MCF 10A (cell line): ENCODE measurements around the gene SHQ1. TPM values are rescaled to one million over a fixed set of nuclear protein-coding genes. Genes with fewer than 3 reads are reported as not detected.
A peak's percentile ranks its signal among the peaks of the same experiment; 100 is the strongest.

Source experiments
- BruUV-seq: library from RNA; stranded (reverse); fragments of 400-500 nt; replicated peaks from 2 replicates; lab custom pipeline; 2021; lab: Mats Ljungman, UMichigan
- CTCF ChIA-PET: fragments of 300-600 bp; sonication (Branson Sonifier 250); formaldehyde crosslinking; extraction: SDS; loops from one replicate; lab custom pipeline; 2021; ENCODE audit warnings: antibody characterized with exemption, inconsistent platforms; lab: Yijun Ruan, JAX
- POLR2A ChIA-PET: fragments of 300-600, 350-650 bp; sonication (Branson Sonifier 250); formaldehyde crosslinking; extraction: SDS; loops from one replicate; lab custom pipeline; 2020; ENCODE audit warnings: antibody characterized with exemption, inconsistent platforms; lab: Yijun Ruan, JAX
- DNase-seq: peaks from one replicate; pipeline ENCODE4 v3.0.0-alpha.2; 2018; ENCODE audit not compliant: unreplicated experiment
- H3K27ac Mint-ChIP-seq: one replicate; pipeline ENCODE4 v1.8.0; 2022; ENCODE audit warnings: mild to moderate bottlenecking, low read depth, mixed read lengths; ENCODE audit not compliant: unreplicated experiment
- H3K27me3 Mint-ChIP-seq: one replicate; pipeline ENCODE4 v1.8.0; 2022; ENCODE audit warnings: mixed read lengths; ENCODE audit not compliant: insufficient read depth, unreplicated experiment
- H3K36me3 Mint-ChIP-seq: one replicate; pipeline ENCODE4 v1.8.0; 2022; ENCODE audit warnings: mild to moderate bottlenecking, moderate library complexity, mixed read lengths; ENCODE audit not compliant: insufficient read depth, unreplicated experiment
- H3K4me1 Mint-ChIP-seq: one replicate; pipeline ENCODE4 v1.8.0; 2022; ENCODE audit warnings: mixed read lengths; ENCODE audit not compliant: insufficient read depth, unreplicated experiment
- H3K4me3 Mint-ChIP-seq: one replicate; pipeline ENCODE4 v1.8.0; 2022; ENCODE audit warnings: mild to moderate bottlenecking, moderate library complexity, mixed read lengths; ENCODE audit not compliant: unreplicated experiment
- H3K9me3 Mint-ChIP-seq: one replicate; pipeline ENCODE4 v1.8.0; 2022; ENCODE audit warnings: mixed read lengths; ENCODE audit not compliant: unreplicated experiment
- intact Hi-C: fragments of 100-400 bp; cut with micrococcal nuclease; formaldehyde crosslinking; loops from 2 replicates; pipeline ENCODE4 v1.14.1; 2022
- total RNA-seq: library from RNA; stranded (reverse); gene quantifications from 2 replicates; pipeline ENCODE4 v1.2.3, GENCODE V29; 2022
- TF ChIP-seq, protein P1 (sequence below): fragments of 200-600 bp; IDR thresholded peaks from one replicate; pipeline ENCODE4 v1.8.0; 2022; ENCODE audit warnings: antibody characterized with exemption, mild to moderate bottlenecking; ENCODE audit not compliant: unreplicated experiment

Gene SHQ1
- total RNA-seq, 1 experiment from 2014 or later = 17.4 TPM

DNA sequence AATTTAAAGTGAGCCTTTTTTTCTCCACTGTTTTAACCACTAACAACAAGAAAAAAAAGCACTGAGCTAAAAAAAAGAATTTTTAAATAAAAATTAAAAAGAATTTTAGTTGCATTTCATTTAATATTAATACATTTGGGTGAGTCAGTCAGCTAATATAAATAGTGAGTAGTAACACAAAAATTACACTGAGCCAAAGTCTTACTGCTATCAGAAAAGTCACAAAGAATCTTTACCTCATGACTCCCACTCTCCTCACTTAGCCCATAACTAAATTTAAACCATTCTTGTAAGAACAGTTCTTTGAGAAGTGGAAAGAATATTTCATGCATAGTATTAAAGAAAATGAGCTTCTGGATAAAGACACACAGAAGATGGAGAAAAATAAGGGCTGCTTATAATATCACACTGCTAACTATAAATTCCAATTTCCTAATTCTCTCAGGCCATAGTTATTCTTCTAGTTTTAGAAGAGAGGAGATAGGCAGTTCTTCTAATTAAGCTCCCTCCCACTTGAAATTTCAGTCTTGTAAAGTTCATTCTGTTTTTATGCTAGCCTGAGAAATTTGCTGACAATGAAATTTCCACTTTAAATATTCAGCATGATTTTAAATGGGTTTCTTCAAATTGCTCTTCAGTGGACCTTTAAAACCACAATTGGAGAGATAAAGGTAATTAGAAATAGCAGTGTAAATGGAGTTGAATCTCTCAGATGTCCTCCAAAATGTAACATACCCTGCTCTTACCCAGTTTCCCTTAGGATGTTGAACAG lies 17.6 kb downstream of the SHQ1 start:
- no peaks in the 10 kb centered on the region for H3K9me3 Mint-ChIP-seq
- no peak overlapping the region for H3K27ac Mint-ChIP-seq
- H3K27me3 Mint-ChIP-seq = no peaks in the 10 kb centered on the region
- peaks cover 31% of the 10 kb centered on the region for H3K36me3 Mint-ChIP-seq
- no peaks in the 10 kb centered on the region for H3K4me1 Mint-ChIP-seq
- TF ChIP-seq, protein P1, sequence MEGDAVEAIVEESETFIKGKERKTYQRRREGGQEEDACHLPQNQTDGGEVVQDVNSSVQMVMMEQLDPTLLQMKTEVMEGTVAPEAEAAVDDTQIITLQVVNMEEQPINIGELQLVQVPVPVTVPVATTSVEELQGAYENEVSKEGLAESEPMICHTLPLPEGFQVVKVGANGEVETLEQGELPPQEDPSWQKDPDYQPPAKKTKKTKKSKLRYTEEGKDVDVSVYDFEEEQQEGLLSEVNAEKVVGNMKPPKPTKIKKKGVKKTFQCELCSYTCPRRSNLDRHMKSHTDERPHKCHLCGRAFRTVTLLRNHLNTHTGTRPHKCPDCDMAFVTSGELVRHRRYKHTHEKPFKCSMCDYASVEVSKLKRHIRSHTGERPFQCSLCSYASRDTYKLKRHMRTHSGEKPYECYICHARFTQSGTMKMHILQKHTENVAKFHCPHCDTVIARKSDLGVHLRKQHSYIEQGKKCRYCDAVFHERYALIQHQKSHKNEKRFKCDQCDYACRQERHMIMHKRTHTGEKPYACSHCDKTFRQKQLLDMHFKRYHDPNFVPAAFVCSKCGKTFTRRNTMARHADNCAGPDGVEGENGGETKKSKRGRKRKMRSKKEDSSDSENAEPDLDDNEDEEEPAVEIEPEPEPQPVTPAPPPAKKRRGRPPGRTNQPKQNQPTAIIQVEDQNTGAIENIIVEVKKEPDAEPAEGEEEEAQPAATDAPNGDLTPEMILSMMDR = no peak
- intact Hi-C loops = no loop called here
- CTCF ChIA-PET = interaction anchor here (0.6 to 2.4 kb wide), 5 partner anchors 8 to 256 kb away, joined by 3 to 10 read pairs (median 4); no protein-coding TSS in a partner anchor
- POLR2A ChIA-PET = no interaction called here
- H3K4me3 Mint-ChIP-seq = no peak overlapping the region
- no TSS peak for BruUV-seq
- DNase-seq = no peak

DNA sequence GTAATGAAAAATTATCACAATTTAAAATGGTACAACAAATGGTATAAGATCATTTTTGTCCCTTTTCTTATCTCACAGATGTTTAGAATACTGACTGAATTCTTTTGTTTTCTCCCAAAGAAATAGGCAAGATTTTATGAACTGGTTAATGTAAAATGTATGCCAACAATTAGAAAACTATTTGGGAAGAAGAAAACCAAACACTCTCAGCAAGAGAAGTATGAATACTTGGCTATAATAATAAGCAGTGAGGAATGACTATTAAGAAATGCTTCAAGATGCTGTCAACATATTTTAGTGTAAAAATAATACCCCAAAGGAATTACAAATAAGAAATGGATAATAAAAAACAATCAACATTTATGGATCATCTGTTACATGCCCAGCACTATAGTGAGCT lies 18.5 kb downstream of the SHQ1 start:
- intact Hi-C loops = no loop called here

DNA sequence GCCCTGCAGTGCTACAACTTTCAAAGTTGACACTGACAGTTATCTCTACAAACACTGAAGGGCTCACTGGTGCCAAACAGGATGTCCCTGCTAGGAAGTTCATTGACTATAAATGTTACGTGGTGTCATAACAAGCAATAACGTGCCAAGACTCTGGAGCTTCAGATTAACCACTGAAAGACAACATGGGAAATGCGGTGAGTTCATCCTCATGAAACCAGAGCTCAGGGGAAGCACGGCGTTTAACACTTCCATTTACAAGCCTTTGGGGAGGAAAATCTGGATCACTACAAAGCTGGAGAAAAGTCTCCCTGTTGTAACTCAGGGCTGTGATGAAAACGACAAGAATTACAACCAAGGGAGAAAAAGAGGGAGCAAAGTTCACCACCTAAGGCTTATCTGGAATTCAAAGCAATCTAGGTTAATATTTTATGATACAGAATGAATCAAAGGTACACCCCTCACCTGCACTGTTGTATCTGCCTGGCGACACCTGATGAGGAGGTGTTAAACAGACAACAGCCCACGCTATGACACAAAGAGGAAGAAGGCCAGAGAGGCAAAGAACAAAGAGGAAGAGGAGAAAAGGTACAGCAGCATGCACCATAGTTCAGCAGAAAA lies 27.0 kb downstream of the SHQ1 start:
- POLR2A ChIA-PET = interaction anchor here (0.6 to 2.3 kb wide), 9 partner anchors 17 to 1110 kb away, joined by 3 to 7 read pairs (median 3); partner anchors contain the start of gene RYBP
- Mint-ChIP-seq H3K4me1 (peaks cover 6% of the 10 kb centered on the region), H3K27me3 (no peaks in the 10 kb centered on the region), H3K36me3 (no peaks in the 10 kb centered on the region), H3K4me3 (no peak overlapping the region), H3K9me3 (no peaks in the 10 kb centered on the region), H3K27ac (no peak overlapping the region)
- DNase-seq = peak; percentile 62
- CTCF ChIA-PET = interaction anchor here (0.6 to 7.4 kb wide), 38 partner anchors 9 to 1512 kb away, joined by 3 to 130 read pairs (median 4); no protein-coding TSS in a partner anchor
- intact Hi-C loops = loop anchor here (5.0 kb wide), 3 partner anchors 549 to 844 kb away; no protein-coding TSS in a partner anchor
- TF ChIP-seq, protein P1 = no peak
- BruUV-seq = no TSS peak

More for the DNA sequence above, 18.5 kb downstream of the SHQ1 start:
- no peak for DNase-seq
- peaks cover 21% of the 10 kb centered on the region for H3K36me3 Mint-ChIP-seq
- H3K4me1 Mint-ChIP-seq = no peaks in the 10 kb centered on the region
- H3K27ac Mint-ChIP-seq = no peak overlapping the region
- no peaks in the 10 kb centered on the region for H3K9me3 Mint-ChIP-seq
- CTCF ChIA-PET = interaction anchor here (0.6 to 1.0 kb wide), 2 partner anchors 11 to 12 kb away, joined by 3 to 4 read pairs; no protein-coding TSS in a partner anchor
- H3K4me3 Mint-ChIP-seq = no peak overlapping the region
- POLR2A ChIA-PET = no interaction called here
- BruUV-seq = no TSS peak
- H3K27me3 Mint-ChIP-seq = no peaks in the 10 kb centered on the region
- TF ChIP-seq, protein P1 = no peak

DNA sequence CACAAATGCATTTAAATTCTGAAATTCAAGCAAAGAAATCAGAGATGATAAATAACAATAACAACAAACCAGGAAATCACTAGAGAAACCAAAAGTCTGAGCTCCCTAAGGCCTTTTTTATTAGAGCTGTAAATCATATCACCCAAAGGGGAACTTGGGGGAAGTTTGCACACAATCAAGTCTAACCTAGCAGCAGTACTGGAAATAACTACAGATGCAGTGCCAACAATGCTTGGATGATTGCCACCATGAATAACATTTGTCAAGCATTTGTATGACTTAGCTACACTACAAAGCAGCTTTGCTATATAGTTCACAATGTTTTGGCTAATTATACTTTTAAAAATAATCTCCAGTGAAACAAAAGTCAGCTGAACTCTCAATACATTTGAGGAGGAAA lies 27.8 kb downstream of the SHQ1 start:
- ChIA-PET POLR2A (interaction anchor here (1.0 to 2.3 kb wide), 4 partner anchors 10 to 863 kb away, joined by 3 to 7 read pairs (median 4); partner anchors contain the start of gene RYBP), CTCF (interaction anchor here (0.5 to 7.4 kb wide), 12 partner anchors 97 to 1091 kb away, joined by 3 to 130 read pairs (median 4); no protein-coding TSS in a partner anchor)
- no peaks in the 10 kb centered on the region for H3K9me3 Mint-ChIP-seq
- no peak overlapping the region for H3K4me3 Mint-ChIP-seq
- H3K4me1 Mint-ChIP-seq = peaks cover 6% of the 10 kb centered on the region
- TF ChIP-seq, protein P1 = no peak
- no peaks in the 10 kb centered on the region for H3K27me3 Mint-ChIP-seq
- DNase-seq = peak; percentile 70
- H3K36me3 Mint-ChIP-seq = peaks cover 4% of the 10 kb centered on the region
- no TSS peak for BruUV-seq
- intact Hi-C loops = loop anchor here (5.0 kb wide), 3 partner anchors 548 to 843 kb away; no protein-coding TSS in a partner anchor
- no peak overlapping the region for H3K27ac Mint-ChIP-seq
